Activated B cell treated with CpG ODN at 0.5 μM for 24 hours (primary cell): ENCODE data around the gene PTPRT. TPM values are rescaled to one million over a fixed set of nuclear protein-coding genes. Genes with fewer than 3 reads are reported as not detected.

Experiments used
- ATAC-seq: fragments of 200-7000 bp; cut with Tn5 transposase; one replicate; pipeline ENCODE4 v1.10.0; 2021; ENCODE audit warnings: low read depth, mild to moderate bottlenecking, moderate library complexity
- CTCF ChIA-PET: fragments of 350-600 bp; sonication (Branson Sonifier 250); formaldehyde crosslinking; loops from one replicate; lab custom pipeline; 2021; ENCODE audit warnings: antibody characterized with exemption; lab: Charles Lee
- POLR2A ChIA-PET: fragments of 350-600 bp; sonication (Branson Sonifier 250); formaldehyde crosslinking; loops from one replicate; lab custom pipeline; 2021; ENCODE audit warnings: antibody characterized with exemption; lab: Charles Lee
- DNase-seq: peaks from one replicate; pipeline ENCODE4 v3.0.0; 2022
- H3K27ac Mint-ChIP-seq: one replicate; pipeline ENCODE4 v1.8.0; 2020; ENCODE audit warnings: mixed read lengths
- H3K27me3 Mint-ChIP-seq: one replicate; pipeline ENCODE4 v1.8.0; 2021; ENCODE audit warnings: mixed read lengths
- H3K36me3 Mint-ChIP-seq: one replicate; pipeline ENCODE4 v1.8.0; 2021; ENCODE audit warnings: low read depth, mixed read lengths
- H3K4me1 Mint-ChIP-seq: one replicate; pipeline ENCODE4 v1.8.0; 2021; ENCODE audit warnings: mixed read lengths
- H3K4me3 Mint-ChIP-seq: one replicate; pipeline ENCODE4 v1.8.0; 2020; ENCODE audit warnings: mild to moderate bottlenecking, mixed read lengths
- H3K9me3 Mint-ChIP-seq: one replicate; pipeline ENCODE4 v1.8.0; 2020; ENCODE audit warnings: mixed read lengths
- intact Hi-C: fragments of 100-400 bp; cut with micrococcal nuclease; formaldehyde crosslinking; loops from one replicate; pipeline ENCODE4 v1.15.1; 2024
- total RNA-seq: library from RNA; stranded (reverse); gene quantifications from 2 replicates; pipeline ENCODE4 v1.2.3, GENCODE V29; 2022
- TF ChIP-seq, protein P1 (sequence below): fragments of 200-600 bp; IDR thresholded peaks from one replicate; pipeline ENCODE4 v1.8.0; 2022; ENCODE audit warnings: antibody characterized with exemption, mild to moderate bottlenecking

PTPRT gene
- total RNA-seq, 1 donor from 2014 or later = not detected

DNA sequence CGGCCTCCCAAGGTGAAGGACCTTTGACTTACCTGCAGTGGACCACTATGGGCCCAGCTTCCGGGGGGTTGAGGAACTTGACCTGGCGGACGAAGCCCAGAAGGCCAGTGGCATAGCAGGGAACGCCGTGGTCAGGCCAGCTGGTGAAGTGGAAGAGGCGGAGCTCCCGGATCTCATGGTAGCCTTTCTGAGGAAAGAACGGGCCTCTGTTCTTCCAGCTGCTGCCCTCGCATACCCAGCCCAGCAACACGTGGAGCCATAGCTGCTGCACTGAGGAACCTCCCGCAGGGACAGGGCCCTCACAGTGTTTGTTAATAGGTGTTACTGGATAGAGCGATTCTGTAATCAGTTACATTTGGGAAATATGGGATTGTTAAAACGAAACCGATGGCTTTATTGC, 1079.4 kb downstream of the PTPRT start:
- Mint-ChIP-seq H3K27me3 (no peaks in the 10 kb centered on the region), H3K36me3 (no peaks in the 10 kb centered on the region), H3K4me1 (no peaks in the 10 kb centered on the region), H3K27ac (no peak overlapping the region), H3K9me3 (no peaks in the 10 kb centered on the region), H3K4me3 (no peak overlapping the region)
- DNase-seq = no peak
- CTCF ChIA-PET = no interaction called here
- intact Hi-C loops = no loop called here
- no peak for ATAC-seq
- POLR2A ChIA-PET = no interaction called here
- TF ChIP-seq, protein P1, sequence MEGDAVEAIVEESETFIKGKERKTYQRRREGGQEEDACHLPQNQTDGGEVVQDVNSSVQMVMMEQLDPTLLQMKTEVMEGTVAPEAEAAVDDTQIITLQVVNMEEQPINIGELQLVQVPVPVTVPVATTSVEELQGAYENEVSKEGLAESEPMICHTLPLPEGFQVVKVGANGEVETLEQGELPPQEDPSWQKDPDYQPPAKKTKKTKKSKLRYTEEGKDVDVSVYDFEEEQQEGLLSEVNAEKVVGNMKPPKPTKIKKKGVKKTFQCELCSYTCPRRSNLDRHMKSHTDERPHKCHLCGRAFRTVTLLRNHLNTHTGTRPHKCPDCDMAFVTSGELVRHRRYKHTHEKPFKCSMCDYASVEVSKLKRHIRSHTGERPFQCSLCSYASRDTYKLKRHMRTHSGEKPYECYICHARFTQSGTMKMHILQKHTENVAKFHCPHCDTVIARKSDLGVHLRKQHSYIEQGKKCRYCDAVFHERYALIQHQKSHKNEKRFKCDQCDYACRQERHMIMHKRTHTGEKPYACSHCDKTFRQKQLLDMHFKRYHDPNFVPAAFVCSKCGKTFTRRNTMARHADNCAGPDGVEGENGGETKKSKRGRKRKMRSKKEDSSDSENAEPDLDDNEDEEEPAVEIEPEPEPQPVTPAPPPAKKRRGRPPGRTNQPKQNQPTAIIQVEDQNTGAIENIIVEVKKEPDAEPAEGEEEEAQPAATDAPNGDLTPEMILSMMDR = no peak

DNA sequence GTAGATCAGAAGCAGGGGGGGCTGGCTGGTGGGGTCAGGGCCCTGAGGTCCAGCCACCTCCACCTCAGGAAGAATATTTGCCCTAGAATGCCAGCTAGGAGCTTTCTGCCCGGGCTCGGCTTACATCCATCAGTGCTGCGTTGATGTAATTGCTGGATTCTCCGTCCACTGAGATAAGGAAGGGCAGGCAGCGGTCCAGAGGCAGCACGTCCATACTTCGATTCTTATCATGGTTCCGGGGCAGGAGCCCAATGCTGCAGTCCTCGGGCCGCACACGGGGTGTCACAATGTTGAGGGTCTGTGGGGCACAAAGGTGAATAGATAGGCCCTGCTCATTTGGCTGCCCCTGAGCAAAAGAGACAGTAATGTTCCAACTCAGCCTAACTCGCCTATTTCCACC, 1087.7 kb downstream of the PTPRT start:
- Mint-ChIP-seq H3K27ac (no peak overlapping the region), H3K36me3 (no peaks in the 10 kb centered on the region), H3K4me3 (no peak overlapping the region), H3K4me1 (no peaks in the 10 kb centered on the region), H3K9me3 (no peaks in the 10 kb centered on the region), H3K27me3 (no peaks in the 10 kb centered on the region)
- ATAC-seq = no peak
- ChIA-PET POLR2A (no interaction called here), CTCF (no interaction called here)
- DNase-seq = no peak
- intact Hi-C loops = no loop called here
- TF ChIP-seq, protein P1 = no peak

DNA sequence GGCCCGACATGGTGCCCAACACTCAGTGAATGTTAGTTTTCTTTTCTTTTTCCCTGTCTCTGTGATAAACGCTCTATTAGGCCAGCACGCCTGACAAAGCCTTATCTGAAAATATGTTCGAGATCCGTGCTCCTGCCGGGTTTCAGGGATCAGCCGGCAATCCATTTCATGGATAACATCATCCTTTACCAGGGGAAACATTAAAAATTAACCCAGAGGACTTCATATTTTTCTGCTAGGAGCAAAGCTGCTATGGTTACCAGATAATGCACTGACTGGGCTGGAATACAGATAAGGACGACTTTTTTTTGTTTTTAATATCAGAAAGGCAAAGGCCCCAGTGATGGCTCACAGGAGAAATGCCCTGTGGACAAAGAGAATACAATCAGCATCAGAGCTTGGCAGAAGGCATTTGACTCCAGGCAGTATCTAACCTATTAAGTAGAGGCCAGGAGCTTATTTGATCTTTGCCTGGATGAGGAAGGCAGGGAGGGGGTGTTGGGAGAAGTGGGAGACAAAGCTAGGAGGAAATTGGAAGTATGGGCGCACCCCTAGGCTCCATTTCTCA, 1089.5 kb downstream of the PTPRT start:
- H3K36me3 Mint-ChIP-seq = no peaks in the 10 kb centered on the region
- TF ChIP-seq, protein P1 = no peak
- intact Hi-C loops = no loop called here
- CTCF ChIA-PET = no interaction called here
- no peak overlapping the region for H3K4me3 Mint-ChIP-seq
- DNase-seq (no peak), ATAC-seq (no peak)
- no peaks in the 10 kb centered on the region for H3K9me3 Mint-ChIP-seq
- no peaks in the 10 kb centered on the region for H3K4me1 Mint-ChIP-seq
- no peak overlapping the region for H3K27ac Mint-ChIP-seq
- POLR2A ChIA-PET = no interaction called here
- no peaks in the 10 kb centered on the region for H3K27me3 Mint-ChIP-seq

DNA sequence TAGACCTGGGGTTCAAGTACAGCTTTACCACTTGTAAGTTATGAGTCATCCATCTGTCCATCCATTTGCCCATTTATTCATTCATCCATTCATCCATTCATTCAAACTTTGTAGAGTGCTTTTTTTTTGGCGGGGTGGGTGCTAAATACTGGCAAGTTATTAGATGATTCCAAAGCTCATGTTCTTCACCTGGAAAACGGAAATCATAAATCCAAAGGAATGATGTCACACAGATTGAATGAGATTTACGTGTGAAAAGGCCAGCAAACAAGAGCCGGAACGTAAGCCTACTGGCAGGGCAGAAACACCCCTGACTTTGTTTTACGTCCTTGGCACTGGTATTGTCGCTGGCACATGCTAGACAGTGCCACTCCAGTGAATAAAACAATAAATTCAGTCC, 1090.6 kb downstream of the PTPRT start:
- Mint-ChIP-seq H3K4me1 (no peaks in the 10 kb centered on the region), H3K27ac (no peak overlapping the region), H3K9me3 (no peaks in the 10 kb centered on the region), H3K36me3 (no peaks in the 10 kb centered on the region), H3K4me3 (no peak overlapping the region), H3K27me3 (no peaks in the 10 kb centered on the region)
- TF ChIP-seq, protein P1 = no peak
- DNase-seq (no peak), ATAC-seq (no peak)
- CTCF ChIA-PET = no interaction called here
- POLR2A ChIA-PET = no interaction called here
- intact Hi-C loops = no loop called here

DNA sequence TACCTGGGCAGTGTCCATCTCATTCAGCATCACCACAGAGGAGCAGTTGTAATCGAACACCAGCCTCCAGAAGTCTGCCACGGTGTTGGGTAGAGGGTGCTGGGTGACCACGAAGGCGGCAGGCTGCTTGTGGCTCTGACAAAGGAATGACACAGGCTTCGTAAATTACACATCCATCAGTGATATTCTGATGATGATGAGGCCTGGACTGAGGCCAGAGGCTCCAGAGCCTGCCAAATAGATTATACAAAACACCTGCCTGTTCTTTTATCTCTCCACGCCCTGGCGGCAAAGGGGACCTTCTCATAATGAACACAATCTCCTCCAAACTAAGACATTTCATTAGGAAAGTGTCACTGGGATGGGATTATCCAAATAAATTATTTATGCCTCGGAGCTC, 1091.3 kb downstream of the PTPRT start:
- Mint-ChIP-seq H3K9me3 (no peaks in the 10 kb centered on the region), H3K36me3 (no peaks in the 10 kb centered on the region), H3K4me3 (no peak overlapping the region), H3K27me3 (no peaks in the 10 kb centered on the region), H3K27ac (no peak overlapping the region), H3K4me1 (no peaks in the 10 kb centered on the region)
- ChIA-PET CTCF (no interaction called here), POLR2A (no interaction called here)
- intact Hi-C loops = no loop called here
- ATAC-seq (no peak), DNase-seq (no peak)
- TF ChIP-seq, protein P1 = no peak
